CD4-positive, alpha-beta T cell treated with Interleukin-6 at 100 ng/mL for 8 hours (primary cell): ENCODE data around the gene POLR3C.

Experiments used
- DNase-seq: peaks from one replicate; pipeline ENCODE4 v3.0.0-alpha.2; 2020; ENCODE audit warnings: mixed read lengths, low spot score

The POLR3C gene

DNA sequence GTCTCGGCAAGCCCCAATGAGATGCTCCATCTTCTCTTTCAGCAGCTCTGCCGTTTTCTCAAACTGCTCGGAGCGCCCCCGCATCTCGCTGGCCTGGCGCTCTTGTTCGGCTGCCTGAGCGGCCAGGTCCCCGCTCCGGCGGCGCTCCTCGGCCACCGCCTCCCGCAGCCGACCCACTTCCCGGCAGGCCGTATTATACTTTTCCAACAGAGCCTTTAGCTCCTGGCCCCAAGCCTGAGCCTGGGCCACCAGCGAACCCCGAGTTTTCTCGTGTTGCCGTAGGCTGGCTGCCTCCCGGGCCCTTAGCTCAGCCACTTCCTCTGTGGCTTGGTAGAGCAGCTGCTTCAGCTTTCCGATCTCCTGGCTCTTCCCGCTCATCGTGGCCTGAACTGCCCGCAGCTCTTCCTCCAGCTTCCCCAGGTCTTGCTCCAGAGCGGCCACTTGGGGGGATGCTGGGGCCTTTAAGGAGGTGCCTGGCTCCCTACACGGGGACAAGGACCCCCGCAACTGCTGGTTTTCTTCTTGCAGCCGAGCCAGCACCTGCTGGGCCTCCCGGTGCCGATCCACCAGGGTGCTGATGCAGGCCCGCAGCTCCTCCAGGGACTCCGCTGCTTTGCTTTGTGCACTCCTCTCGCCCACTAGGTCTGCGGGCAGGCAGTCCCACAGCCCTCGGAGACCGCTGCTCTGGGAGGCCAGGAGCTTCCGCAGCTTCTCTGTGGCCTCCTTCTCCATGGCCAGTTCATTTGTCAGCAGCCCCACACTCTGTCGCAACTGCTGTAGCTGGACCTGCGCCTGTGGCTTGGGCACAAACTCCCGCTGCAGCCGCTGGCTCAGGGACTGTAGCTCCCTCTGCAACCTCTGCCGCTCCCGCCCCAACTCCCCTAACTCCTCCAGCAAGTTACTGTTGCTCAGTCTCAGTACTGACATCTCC, 48.3 kb downstream of the POLR3C start:
- peak; percentile 23 for DNase-seq

DNA sequence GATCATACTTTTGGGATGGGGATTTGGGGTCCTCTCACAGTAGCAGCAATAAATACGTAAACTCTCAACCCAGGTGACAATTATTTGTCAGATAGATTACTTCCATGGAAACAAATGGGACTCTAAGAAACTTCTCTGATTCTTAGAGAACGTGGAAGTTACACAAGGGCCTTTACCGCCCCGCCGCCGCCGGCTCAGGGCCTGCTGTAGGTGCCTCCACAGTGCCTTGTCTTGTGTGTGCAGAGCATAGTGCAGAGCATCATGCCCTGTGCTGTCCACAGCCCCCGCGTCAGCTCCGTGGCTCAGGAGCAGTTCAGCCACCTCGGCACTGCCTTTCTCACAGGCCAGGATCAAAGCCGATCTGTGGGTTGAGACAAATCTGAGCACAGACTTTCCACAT, 50.6 kb downstream of the POLR3C start:
- DNase-seq = no peak

DNA sequence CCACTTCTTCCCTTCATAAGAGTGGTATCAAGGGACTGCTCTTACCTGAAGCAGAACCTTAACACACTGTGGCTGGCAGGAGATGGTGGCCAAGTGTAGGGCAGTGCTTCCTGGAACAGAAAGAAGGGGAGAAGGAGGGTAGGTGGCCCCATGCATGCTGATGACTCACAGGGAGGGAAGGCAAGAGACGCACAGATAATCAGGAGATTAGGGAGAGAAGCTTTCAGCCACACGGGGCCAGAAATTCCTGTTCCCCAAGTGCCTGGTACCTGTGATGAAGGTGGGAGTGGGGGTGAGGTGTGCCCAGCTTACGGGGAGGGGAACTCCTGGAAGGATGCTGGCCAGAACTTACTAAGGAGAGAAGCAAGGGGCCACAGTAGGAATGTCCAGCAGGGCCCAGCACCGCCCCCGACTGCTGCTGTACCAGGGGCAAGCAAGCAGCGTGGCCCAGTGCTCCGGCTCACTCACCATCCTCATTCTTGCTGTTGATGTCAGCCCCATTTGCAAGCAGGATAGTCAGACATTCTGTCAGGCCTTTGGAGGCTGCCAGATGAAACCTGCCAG, 54.0 kb downstream of the POLR3C start:
- no peak for DNase-seq

DNA sequence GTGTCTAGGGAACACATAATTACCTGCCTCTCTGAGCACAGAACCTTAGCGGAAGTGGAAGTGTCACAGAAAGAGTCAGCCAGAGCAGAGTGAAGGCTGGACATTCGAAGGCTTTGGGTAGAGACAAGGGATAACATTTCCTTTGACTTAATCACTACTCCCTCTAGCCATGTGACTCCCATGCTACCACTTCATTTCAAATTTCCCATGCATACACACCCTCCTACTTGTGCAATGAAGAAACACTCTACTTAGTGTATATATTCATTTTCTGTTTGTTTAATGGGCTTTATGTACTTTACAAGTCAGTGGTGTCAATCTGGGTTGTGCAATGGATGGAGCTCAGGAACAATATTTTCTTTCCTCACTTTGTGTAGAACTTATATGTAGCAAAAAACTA, 54.7 kb downstream of the POLR3C start:
- no peak for DNase-seq

DNA sequence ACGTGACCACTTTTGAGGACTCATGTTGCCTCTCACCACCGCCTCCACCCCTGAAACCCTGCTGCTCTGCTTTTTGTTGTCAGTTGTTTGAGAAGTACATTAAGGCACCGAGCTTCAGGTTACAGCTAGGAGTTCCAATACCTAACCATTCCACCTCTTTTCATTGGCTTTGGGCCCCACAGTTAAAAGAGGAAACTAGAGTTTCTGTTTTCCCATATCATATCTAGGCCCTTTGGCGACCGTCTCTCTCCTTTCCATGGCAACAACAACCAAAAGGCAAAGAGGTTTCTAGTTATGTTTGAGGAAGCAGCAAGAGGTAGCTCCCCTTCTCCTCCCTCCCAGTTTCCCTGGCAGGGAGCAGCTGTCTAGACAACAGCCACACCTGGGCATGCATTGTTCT, 55.8 kb downstream of the POLR3C start:
- DNase-seq = no peak

DNA sequence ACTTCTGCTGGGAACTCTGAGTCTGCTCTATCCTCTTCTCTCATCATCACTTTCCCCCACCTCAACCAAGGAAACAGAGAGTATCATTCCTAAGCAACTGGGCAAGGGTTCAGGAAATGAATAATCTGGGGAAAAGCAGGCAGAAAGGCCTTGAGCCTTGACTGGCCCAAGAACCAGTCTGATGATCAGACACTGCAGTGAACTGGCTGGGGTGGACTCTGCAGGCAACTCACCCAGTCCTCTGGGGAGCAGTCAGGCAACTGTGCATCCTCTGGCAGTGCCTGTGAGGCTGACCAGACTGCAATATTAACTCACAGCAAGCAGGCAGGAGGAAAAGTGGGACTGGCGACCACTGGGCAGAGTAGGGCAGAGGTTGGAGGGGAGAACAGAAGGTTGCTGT, 60.7 kb downstream of the POLR3C start:
- DNase-seq = no peak

DNA sequence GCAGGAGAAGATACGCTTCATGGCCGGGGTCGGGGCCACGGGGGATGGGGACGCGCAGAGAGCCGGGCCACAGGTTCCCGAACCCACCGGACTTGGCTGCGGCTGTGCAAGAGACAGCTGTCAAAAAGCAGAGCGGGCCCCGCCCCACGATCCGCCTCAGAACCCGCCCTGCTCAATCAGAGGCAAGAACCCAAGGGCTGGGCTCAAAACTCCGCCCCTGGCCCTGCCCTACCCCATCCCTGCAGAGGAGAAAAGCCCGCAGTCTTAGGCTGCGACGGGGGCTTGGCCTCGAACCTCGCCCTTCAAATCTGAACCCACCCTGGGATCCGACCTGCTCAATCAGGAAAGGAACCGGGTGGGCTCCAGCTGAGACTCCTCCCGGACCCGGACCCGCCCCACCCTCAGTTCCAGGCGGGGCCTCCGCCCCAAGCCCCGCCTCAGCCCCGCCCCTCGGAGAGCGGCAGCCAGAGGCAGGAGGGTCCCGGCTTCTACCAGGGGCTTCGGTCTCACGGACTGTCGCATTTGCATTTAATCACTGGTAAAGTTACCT, 61.8 kb downstream of the POLR3C start, which contains the start of gene ANKRD35:
TSS of gene ANKRD35 (minus strand) at position 129 of the 550 bp plus-strand sequence. CDS start at position 21, 108 bp downstream.
- peak; percentile 79 for DNase-seq

DNA sequence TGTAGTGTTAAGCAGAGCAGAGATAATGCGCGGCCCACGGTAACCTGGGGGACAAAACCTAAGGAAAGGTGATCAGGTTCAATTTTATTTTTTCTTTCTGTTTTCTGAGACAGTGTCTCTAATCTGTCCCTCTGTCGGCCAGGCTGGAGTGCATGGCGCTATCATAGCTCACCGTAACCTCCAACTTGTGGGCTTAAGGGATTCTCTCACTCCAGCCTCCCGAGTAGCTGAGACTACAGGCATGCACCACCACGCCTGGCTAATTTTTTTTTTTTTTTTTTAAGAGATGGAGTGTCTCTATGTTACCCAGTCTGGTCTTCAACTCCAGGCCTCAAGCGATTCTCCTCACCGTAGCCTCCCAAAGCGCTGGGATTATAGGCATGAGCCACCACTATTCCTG, 62.4 kb downstream of the POLR3C start:
- no peak for DNase-seq

DNA sequence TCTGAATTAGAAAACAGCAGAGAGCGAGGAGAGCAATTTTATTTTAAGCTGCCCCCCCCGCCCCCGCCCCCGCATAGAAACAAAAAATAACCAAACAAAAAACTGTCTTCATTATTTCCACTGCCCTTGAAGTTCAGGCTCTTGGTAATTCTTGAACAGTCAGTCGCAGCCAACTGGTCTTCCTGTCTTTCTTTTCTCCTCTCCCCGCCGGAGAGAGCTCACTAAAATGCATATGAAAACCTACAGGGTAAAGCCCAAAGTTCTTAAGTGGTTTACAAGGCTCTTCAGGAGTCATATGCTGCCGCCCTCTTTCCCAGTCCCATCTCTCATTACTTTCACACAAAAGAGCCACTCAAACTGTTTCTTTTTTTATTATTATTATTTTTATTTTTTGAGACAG, 62.8 kb downstream of the POLR3C start:
- no peak for DNase-seq

DNA sequence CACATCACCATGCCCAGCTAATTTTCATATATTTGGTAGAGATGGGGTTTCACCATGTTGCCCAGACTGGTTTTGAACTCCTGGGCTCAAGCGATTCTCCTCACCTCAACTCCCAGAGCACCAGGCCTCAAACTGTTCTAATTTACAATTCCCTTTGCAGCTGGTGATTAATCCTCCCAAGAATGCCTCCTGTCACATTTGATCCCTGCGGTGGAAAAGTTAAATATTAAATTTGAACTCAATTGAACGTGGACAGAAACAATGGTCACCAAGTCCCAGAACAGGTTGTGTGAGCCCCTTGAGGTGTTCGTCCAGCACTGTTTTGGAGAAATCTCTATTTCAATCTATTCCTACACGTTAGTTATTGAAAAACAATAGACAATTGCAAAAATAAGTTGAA, 63.6 kb downstream of the POLR3C start:
- DNase-seq = no peak

DNA sequence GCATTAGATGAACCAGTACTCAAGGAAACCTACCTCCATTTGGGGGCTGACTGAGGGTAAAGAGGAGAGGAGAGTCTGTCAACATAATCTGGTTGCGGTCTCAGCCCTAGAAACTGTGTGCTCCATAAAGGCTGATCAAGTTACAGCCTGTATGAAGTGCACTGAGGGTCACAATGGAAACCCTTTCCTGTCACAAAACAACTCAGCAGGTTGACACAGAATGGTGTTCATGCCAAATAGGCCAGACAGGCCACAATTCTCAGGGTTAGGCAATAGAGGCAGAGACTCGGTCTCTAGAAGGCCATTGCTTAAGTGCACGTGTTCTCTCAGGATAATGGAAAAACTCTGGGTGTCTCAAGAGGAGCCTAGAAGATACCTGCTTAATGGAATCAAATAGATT, 65.7 kb downstream of the POLR3C start:
- DNase-seq = no peak

DNA sequence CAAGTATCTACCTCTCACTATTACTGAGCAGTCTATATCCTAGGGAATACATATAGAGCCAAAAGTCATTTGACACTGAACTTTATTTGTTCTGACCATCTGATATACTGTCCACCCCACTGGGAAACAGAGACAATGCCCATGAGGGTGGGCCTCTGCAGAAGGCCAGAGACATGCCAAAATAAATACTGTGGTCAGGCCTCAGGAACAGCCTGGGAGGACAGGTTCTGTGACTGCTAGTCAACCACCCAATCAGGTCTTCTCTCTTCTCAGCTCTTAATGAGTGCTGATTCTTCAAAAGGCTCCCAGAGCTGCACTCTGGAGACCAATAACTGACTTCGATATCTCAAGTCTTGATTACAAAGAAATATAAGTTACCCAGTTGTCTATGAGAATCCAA, 67.1 kb downstream of the POLR3C start:
- no peak for DNase-seq

DNA sequence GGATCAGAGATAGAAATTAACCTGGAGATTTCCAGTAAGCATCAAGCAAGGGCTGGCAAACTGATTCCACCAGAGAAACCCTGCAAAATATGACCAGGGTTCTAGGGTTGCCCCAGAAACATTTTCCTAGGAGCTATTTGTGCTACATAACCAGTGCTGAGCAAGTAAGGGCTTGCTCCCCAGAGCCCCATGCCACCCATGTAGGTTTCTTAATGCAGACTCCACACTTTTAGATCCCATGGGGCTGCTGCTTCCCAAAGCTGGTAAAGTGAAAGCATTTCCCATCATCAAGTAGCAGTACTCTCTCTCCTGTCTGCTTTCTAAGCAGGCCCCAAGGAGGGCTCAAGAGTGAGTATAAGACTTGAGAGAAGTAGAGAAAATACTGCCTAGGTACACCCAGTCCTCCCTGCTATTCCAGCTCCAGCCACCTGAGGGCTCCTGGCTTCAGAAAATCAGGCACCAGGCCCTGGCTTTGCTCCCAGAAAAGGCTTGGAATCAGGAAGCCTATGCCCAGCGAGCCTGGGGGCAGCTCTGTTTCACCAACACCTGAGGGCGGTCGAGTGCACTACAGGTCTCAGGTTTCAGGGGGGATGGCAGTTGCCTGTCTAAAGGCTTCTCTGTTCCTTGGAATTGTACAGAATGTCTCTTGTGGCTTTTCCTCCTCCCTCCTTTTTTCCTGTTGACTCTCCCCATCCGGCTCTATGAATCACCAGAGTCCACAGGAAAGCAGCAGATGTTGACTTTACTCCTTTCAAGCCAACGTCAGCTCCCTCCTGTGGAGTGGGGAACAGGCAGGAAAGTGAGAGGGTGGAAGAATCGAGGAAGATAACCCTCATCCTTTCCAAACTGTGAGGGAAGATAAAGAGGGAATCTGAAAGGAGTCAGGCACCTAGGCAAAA, 67.8 kb downstream of the POLR3C start:
- peak; percentile 22 for DNase-seq

DNA sequence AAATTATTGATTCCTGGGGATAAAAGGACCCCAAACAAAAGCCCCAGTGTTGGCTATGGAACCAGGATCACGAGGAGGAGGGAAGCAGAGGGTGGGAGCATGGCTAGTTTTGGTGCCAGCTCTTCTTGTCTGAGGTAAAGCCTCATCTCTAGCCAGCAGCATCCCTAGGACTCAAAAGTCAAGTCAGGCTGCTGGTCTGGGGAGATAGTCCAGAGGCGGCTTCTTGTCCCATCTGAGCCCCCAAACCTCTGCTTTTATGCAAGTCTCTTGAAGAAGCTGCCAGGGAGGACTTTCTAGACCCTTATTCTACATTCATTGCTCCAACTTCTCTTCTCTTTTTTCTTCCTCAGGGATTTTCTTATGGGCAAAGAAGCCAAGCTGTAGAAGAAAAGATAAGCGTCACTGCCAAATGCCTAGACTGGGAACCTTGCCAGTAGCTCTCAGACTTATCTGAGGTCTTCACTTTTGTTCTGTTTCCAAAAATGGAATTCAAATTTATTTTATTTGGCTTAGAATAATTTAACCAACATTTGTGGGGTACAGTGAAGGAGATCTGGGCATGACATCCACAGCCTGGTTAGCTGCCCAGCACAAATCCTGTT, 68.6 kb downstream of the POLR3C start:
- no peak for DNase-seq

DNA sequence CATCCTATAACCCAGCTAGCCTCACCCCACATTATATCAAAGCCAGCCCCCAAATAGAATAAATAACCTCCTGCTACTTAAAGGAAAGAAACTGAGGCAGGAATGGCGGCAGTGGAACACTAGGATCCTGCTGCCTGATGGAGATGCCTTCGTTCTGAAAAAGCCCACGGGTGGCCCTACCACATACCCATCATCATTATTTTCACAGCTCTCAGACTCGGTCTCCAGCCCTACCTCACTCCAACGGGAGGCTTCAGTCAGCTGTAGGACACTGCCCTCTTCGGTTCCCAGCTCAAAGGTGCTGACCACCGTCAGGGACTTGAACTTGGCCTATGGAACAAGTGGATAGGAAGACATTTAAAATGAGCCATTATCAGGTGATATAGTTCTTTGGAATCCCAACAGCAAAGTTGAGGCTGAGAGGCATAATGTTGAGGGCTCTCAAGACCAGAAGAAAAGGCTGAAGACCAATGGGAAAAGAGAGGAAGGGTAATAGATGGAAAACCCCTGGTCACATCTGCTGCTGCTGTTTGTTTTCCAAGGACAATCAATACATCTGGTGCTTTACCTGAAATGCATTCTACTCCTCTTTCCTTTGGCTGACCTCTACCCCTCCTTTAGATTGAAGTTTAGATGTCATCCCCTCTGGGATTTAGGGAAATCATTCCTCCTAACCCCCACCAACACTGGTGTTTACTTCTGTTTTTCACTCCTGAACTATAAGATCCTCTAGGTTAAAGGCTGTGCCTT, 69.5 kb downstream of the POLR3C start:
- no peak for DNase-seq
